HG03095 (cell line): ENCODE measurements around the gene RHBDD2.
A peak's percentile ranks its signal among the peaks of the same experiment; 100 is the strongest.
"Not testable (repeated sequence)": the region's sequence is repeated elsewhere in the genome, so short reads cannot be mapped to it uniquely, and the experiment has no call there.

Experiments used
- ATAC-seq: cut with Tn5 transposase; IDR thresholded peaks from one replicate; pipeline ENCODE4 v1.9.1; 2021; ENCODE audit warnings: moderate library complexity; ENCODE audit not compliant: unreplicated experiment

RHBDD2 gene

DNA sequence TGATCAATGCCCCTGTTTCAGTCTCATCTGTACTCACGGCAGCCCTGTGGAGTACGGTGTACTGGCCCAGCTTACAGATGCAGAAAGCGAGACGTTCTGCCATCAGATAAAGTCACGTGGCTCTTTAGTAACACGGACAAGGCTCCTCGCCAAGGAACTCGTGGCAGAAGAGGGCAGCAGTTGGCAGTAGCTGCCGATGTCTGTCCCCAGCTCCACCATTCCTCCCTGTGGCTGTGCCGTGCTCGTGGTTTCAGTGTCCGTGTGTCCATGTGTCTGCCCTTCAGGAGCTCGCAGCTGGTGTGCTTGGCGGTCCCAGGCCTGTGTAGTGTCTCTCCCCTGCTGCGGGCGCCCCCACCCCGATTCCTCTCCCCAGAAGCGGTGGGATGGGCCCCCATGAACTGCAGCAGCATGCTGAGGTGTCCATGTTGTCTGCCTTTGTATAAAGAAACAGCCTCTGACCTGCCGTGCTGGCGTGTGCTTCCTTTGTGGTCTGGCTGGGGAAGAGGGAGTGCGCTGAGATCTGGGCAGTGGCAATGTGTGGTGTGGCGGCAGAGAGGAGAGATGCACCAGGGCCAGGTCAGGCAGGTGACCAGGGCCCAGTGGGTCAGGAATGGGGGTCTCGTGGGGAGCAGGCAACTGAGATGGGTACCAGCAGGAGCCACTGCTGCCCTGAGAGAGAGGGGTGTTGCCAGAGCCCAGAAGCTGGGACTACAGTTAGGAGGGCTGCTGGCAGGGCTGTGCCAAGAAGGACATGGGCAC is 9.8 kb downstream of the RHBDD2 start:
- no peak for ATAC-seq

DNA sequence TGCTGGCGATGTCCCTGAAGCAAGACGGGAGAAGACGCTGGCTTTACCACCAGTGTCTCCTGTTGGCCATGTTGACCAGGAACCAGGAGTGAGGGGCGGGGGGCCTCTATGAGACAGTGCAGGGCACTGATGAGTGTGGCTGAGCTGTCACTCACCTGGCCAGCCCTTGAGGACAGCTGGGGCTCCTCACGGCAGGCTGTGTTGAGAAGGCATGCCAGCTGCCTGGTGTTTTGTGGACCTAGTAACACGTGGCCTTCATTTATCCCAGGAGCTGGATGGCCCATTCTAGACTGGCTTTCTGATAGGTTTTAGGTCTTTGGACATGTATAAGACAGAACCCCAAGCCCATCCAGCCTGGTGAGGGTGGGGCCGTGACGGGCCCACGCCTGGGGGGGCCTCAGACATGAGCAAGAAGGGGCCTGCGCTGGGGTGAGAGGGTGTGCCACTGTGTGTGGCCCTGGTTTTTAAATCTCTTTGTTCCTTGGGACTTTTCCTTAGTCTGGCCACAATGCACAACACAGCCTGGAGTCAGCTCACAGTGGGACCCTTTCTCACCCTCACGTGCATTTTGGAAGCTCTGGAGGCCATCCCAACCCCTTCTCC is 10.5 kb downstream of the RHBDD2 start:
- ATAC-seq: no peak

DNA sequence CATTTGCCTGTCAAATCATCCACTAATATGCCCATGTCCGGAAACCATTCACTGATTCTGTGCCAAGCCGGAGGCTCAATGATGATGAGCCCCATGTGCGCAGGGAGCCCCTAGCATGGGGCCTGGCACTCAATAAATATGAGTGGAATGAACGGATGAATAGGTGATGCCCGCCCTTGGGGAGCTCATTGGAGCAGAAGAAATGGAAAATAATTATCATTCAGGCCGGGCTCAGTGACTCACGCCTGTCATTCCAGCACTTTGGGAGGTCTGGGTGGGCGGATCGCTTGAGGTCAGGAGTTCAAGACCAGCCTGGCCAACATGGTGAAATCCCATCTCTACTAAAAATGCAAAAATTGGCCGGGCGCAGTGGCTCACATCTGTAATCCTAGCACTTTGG is 11.0 kb downstream of the RHBDD2 start:
- ATAC-seq: no peak

DNA sequence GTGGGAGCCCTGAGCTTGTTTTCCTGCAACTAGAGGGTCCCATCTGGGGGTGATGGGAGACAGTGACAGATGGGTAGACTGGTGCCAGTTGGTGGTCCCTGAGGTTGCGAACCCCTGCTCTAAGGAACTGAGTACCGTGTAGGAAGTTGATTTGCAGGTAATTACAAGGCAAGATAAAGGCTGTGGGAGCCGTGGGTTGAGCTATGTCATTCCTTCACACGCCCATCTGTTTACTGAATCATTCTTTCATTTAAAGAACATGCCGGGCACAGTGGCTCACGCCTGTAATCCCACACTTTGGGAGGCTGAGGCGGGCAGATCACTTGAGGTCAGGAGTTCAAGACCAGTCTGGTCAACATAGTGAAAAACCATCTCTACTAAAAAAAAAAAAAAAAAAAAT is 12.4 kb downstream of the RHBDD2 start:
- not testable (repeated sequence) for ATAC-seq

DNA sequence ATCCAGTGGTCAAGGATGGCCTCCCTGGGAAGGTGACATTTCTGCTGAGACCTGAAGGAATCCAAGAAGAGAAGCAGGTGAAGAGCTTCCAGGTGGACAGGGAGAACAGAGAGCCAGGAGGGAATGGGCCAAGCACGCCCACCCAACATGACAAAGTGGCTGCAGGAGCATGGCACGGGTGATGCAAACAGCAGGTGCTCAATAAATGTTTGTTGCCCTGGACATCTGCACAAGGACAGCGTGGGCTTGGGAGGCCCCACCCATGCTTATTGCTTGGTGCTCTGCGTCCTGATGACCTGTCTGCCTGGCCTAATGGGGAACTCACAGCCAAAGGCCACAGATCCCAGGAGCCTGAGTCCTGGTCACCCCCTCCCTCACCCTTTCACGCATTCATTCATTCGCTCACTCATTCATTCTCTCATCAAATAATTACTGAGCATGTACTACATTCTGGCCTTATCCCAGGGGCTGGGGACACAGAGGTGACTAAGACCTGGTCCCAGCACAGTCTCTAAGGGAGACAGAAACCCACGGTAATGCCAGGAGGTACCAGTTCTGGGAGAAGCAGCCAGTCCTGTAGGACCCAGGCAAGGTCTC is 13.1 kb downstream of the RHBDD2 start:
- ATAC-seq: no peak

DNA sequence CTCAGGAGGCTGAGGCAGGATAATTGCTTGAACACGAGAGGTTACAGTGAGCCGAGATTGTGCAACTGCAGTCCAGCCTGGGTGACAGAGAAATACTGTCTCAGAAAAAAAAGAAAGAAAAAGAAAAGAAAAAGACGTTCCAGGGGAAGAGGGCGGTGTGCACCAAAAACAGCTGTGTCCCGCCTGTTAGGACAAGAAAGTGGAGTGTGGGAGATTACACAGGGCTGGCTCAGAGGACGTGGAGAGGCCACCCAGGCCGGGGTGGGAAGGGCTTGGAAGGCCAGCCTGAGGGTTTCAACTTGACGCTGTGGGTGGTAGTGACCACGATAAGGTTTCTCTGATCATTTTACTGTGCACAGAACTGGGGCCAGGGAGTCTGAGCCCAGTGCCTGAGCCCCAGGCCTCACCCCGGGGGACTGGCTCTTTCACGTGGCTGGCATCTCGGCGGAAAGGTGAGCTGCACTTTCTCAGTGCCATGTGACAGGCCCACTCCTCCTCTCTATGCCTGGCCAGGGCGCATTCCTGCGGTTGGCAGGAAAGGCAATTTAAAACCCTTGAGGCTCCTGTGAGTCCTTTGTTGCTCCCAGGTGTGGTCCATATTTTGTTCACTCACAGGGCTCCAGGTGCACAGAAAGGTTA is 13.9 kb downstream of the RHBDD2 start:
- no peak for ATAC-seq

DNA sequence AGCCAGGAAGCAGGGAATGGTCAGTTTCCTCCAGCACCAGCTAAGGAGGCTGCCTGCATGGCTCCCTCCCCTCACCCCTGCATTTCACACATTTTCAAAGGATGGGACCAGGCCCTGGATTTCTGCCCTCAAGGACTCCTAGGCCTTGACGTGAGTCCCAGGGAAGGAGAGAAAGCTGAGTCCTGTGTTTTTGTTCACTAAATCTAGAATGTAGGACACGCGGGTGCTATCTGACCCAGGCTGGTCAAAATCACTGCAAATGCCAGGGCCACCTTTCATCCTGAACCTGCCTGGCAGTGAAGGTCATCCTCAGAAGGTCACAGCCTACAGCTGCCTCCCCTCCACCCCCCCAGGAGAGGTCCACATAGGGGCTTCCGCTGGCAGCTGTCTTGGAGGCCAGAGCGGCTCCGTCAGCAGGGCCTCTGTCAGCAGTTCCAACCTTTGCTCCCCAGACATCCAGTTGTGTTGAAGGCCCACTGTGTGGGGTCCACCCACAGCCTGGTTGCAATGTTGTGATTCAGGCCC is 18.0 kb downstream of the RHBDD2 start:
- ATAC-seq: no peak

DNA sequence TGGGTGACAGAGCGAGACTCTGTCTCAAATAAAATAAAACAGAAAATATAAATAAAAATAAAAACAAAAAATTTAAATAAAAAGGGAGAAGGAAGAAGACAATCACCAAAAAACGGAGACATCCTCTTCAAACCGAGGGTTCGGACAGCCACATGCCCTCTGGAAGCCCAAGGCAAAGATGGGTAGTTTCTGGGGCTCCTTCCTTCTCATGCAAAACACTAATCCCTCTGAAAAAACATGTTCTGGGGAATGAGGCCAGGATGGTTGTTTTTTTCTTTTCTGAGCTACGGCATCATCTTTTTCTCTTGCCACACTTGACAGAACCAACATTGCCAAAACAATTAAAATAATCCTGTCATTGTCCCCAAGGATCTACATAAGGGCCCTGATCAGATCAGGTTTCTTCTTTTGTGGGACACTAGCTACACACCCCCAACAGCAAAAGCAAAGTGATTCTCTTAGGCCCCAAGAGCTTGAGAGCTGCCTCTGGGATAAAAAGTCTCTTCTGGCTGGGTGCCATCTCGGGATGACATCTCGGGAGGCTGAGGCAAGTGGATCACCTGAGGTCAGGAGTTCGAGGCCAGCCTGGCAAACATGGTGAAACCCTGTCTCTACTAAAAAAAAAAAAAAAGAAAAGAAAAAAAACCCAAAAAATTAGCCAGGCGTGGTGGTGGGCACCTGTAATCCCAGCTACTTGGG is 21.9 kb downstream of the RHBDD2 start:
- ATAC-seq: no peak

DNA sequence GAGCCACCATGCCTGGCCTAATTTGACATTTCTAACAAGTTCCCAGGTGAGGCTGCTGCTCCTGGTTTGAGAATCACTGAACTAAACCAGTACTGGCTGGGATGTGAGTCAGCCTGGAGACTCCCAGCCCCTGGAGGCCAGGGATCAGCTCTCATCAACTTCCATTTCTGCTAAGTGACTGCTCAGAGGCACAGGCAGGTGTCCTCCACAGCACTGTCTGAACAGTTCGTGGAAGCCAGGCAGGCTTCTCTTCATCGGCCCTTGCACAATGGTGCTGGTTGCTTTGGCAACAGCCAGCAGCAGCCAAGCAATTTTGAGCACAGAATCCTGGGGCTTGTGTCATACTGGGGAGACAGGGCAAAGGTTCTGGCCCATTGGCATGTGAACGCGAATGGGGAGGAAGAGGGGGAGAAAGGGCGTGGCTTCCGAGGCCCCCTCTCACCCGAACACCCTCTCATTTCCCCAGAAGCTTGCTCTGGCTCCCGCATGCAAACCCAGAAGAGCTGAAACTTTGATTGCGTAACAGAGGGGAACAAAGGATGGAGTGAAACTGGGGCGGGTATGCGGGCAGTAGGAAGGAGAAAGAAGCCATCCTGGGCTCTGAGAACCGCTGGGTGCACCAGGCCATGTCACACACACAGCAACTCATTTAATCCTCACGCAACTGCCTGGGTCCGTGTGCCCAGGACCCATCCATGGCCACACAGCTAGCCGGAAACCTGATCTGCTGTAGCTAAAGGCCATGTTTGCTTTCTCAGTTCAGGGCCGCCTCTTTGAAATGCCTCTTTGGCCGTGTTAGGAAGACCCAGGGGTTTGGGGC is 27.2 kb downstream of the RHBDD2 start:
- no peak for ATAC-seq

DNA sequence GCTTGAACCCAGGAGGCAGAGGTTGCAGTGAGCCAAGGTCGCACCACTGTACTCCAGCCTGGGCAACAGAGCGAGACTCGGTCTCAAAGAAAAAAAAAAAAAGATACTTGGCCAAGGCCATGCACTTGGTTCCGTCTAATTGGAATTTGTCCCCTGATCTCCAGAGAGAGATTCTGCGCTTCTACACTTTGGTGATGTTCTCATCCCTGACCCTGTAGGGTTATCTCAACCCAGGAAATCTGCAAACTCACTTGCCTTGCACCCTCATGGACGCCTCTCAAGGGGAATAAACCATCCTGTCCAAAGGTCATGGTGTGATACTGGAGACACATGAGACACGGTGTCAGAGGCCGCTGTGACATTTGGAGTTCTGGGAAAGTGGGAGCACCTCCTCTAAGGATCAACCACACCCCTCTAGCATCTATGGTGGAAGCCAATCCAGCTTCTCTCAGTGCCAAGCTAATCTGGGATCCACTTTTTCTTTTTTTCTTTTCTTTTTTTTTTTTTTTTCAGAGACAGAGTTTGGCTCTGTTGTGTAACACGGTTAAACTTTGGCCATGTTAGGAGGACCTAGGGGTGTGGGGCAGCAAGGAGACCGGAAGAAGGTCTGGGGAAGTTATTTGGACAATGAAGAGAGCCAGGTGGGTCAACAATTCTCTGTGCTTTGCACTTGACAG is 28.3 kb downstream of the RHBDD2 start:
- no peak for ATAC-seq

DNA sequence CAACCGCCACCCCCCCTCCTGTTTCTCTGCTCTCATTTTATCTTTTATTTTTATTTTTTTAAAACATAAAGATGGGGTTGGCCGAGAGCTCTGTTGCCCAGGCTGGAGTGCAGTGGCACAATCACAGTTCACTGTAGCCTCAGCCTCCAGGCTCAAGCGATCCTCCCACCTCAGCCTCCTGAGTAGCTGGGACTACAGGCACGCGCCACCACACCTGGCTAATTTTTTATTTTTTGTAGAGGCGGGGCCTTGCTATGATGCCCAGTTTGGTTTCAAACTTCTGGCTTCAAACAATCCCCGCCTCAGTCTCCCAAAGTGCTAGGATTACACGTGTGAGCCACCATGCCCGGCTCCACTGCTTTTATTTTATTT is 28.8 kb downstream of the RHBDD2 start:
- ATAC-seq: not testable (repeated sequence)

DNA sequence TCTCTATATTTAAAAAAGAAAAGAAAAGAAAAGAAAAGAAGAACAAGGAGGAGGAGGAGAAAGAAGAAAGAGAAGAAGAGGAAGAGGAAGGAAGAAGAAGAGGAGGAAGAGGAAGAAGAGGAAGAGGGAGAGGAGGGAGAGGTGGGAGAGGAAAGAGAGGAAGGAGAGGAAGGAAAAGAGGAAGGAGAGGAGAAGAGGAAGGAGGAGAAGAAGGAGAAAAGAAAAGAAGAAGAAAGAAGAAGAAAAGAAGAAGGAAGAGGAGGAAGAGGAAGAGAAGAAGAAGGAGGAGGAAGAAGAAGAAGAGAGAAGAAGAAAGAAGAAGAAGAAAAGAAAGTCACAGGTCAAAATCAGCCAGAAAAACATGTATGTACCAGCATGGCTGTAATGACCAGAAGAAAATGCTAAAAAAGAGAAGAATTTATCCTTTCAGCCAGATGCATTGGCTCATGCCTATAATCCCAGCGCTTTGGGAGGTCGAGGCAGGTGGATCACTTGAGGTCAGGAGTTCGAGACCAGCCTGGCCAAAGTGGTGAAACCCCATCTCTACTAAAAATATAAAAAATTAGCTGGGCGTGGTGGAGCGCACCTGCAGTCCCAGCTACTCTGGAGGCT is 30.8 kb downstream of the RHBDD2 start:
- ATAC-seq: no peak

DNA sequence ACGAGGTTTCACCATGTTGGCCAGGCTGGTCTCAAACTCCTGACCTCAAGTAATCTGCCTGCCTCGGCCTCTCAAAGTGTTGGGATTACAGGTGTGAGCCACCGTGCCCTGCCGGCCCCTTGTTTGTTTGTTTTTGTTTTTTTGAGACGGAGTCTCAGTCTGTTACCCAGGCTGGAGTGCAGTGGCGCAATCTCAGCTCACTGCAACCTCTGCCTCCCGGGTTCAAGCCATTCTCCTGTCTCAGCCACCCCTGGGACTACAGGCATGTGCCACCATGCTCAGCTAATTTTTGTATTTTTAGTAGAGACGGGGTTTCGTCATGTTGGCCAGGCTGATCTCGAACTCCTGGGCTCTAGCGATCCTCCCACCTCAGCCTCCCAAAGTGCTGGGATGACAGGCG is 32.4 kb downstream of the RHBDD2 start:
- ATAC-seq: not testable (repeated sequence)

DNA sequence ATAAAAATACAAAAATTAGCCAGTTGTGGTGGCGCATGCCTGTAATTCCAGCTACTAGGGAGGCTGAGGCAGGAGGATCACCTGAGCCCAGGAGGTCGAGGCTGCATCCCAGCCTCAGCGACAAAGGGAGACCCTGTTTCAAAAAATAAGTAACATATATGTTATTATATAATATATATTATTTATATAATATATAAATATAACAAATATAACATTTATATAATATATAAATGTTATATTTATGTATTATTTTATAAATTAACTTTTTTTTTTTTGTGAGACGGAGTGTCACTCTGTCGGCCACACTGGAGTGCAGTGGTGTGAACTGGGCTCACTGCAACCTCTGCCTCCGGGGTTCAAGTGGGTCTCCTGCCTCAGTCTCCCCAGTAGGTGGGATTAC is 34.6 kb downstream of the RHBDD2 start:
- ATAC-seq: no peak

DNA sequence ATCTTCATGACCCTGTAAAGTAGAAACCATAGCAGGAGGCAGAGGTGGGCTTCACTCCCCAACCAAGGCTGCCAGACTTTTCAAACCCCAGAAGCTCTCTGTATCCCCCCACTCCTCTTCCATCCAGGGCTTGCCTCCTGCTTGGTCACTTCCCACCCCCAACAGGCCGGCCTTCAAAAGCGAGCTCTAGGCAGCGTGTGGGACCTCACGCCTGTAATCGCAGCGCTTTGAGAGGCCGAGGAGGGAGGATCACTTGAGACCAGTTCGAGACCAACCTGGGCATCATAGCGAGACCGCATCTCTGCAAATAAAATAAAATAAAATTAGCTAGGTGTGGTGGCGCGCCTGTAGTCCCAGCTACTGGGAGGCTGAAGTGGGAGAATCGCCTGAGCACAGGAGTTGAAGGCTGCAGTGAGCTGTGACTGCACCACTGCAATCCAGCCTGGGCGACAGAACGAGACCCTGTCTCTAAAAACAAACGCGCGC is 35.4 kb downstream of the RHBDD2 start:
- no peak for ATAC-seq

DNA sequence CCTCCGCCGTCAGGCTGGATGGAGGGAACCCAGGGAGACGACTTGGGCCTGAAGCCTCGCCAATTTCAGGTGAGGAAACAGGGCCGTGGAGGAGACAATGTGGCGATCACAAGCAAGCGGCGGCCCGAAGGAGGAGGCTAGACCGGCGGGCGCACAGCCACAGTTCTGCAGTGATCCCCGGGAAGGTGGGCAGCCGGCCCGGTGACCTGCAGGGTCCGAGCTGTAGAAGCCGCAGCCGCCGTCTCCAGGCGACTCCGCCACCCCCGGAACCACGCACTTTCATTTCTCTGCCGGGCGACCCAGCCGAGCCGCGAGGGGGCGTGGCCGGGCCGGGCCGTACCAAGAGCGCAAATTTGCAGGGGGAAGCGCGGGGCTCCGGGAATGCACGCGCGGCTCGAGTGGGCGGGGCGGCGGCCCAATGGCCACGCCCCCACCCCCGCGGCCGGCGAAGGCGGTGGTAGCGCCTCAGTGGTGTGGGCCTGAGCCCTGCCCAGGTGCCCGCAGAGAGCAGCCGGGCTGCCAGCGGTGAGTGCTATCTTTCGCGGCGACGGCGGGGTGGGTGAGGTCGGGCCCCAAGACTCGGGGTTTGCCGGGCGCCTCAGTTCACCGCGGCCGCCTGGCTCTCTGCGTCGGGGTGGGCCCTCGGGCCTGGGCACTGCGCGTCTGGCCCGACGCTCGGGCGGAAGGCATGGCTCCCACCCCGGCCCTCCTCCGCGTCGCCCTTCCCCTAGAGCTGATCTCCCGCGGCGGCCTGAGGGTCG is 36.0 kb downstream of the RHBDD2 start, which contains the start of gene POR:
Gene POR (plus strand): TSS at position 501 of the 761 bp plus-strand sequence. CDS start 38,847 bp downstream, outside the sequence.
- peak; percentile 91 for ATAC-seq

DNA sequence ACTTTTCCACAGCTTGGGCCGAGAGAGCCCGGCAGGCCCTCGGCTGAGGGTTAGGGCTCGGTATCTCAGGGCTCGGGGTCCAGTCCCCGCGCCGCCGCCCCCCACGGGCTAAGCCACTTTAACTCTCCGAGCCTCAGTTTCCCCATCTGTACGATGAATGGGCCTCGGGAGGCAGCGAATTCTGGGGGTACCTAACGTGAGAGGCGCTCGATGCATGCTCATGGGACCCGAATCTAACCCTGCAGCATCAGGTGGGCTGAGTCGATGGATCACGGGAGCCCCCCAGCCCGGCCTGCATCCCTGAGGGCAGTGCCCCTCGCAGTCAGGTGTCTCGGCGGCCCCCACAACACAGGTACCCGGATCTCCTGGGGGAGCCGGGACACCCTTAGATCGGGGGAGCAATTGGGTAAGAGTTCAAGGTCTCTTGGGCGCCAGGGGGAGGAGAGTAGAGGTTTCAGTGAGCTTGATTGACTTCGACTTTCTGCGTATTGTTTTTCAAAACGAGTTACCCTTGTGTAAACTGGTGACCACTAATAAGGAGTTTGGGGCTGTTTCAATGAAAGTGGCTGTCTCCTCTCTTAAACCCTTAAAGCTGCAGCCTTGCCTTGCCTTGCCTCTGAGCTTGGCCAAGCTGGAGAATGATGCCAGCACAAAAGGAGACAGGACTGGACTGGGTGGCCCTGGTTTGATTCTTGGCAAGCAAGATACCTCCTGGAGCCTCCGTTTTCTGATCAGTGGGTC is 36.8 kb downstream of the RHBDD2 start:
- no peak for ATAC-seq

DNA sequence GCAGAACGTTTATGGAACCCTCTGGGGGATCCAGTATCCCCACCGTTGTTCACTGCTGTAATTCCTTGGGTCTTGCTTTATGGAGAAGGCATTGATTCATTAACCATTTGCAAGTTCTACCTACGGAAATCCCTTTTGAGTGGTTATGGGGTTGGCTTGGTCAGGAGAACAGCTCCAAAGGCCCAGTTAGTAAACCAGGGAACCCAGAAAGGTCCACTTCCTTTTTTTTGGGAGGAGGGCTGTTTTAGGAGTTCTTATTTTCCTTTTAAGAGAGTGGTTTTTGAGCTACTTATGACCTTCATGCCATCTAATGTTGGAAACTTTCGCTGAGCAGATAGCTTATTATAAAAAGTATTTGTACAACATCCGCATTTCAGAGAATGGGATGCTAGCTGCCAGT is 37.4 kb downstream of the RHBDD2 start:
- no peak for ATAC-seq
